Mononuclear cell (primary cell): ENCODE data around the gene IZUMO1. TPM values are rescaled to one million over a fixed set of nuclear protein-coding genes. Genes with fewer than 3 reads are reported as not detected.
"Not testable (repeated sequence)": the region's sequence is repeated elsewhere in the genome, so short reads cannot be mapped to it uniquely, and the experiment has no call there.

Experiments
- H3K27me3 ChIP-seq: 2 replicates; pipeline ENCODE4 v1.6.0; 2011; ENCODE audit warnings: low read length, control low read depth; ENCODE audit not compliant: insufficient read depth
- H3K4me1 ChIP-seq: 2 replicates; pipeline ENCODE4 v1.5.1; 2011; ENCODE audit warnings: mild to moderate bottlenecking, low read length, control low read depth; ENCODE audit not compliant: insufficient read depth
- H3K4me3 ChIP-seq: 2 replicates; pipeline ENCODE4 v1.5.1; 2011; ENCODE audit warnings: mild to moderate bottlenecking, low read length, moderate library complexity
- H3K9me3 ChIP-seq: 2 replicates; pipeline ENCODE4 v1.5.1; 2011; ENCODE audit warnings: low read depth, mild to moderate bottlenecking, control low read depth, low read length
- total RNA-seq: library from RNA; depleted of rRNA; stranded (reverse); fragments of >200 nt; gene quantifications from one replicate; pipeline ENCODE4 v1.2.3, GENCODE V29; 2012

Gene IZUMO1
- total RNA-seq, 1 donor, result not detected

- no peaks in the 10 kb centered on the region for H3K9me3 ChIP-seq
- H3K4me3 ChIP-seq, result no peak overlapping the region
- no peaks in the 10 kb centered on the region for H3K27me3 ChIP-seq
- H3K4me1 ChIP-seq, result peaks cover 5% of the 10 kb centered on the region
These were observed 15.3 kb downstream of the IZUMO1 start for GRCh38 chr19:48731452-48731851.

- Histone ChIP-seq H3K27me3 (no peaks in the 10 kb centered on the region), H3K4me1 (peaks cover 20% of the 10 kb centered on the region), H3K9me3 (no peaks in the 10 kb centered on the region), H3K4me3 (no peak overlapping the region)
These were observed 17.6 kb downstream of the IZUMO1 start for GRCh38 chr19:48728911-48729664.

- Histone ChIP-seq H3K4me1 (peaks cover 23% of the 10 kb centered on the region), H3K9me3 (no peaks in the 10 kb centered on the region), H3K27me3 (no peaks in the 10 kb centered on the region), H3K4me3 (no peak overlapping the region)
These were observed 20.2 kb downstream of the IZUMO1 start for GRCh38 chr19:48726556-48726955.

- peaks cover 29% of the 10 kb centered on the region for H3K4me1 ChIP-seq
- no peak overlapping the region for H3K4me3 ChIP-seq
- H3K9me3 ChIP-seq, result no peaks in the 10 kb centered on the region
- no peaks in the 10 kb centered on the region for H3K27me3 ChIP-seq
These were observed 21.6 kb downstream of the IZUMO1 start for GRCh38 chr19:48724796-48725753.

GRCh38 chr19:48722196-48722708, 24.5 kb downstream of the IZUMO1 start:
- H3K9me3 ChIP-seq, result no peaks in the 10 kb centered on the region
- no peaks in the 10 kb centered on the region for H3K27me3 ChIP-seq
- H3K4me1 ChIP-seq, result peaks cover 29% of the 10 kb centered on the region
- H3K4me3 ChIP-seq, result no peak overlapping the region

- Histone ChIP-seq H3K9me3 (no peaks in the 10 kb centered on the region), H3K4me3 (peak overlapping the region; percentile 45), H3K4me1 (peaks cover 17% of the 10 kb centered on the region), H3K27me3 (no peaks in the 10 kb centered on the region)
These were observed 26.0 kb downstream of the IZUMO1 start for GRCh38 chr19:48720613-48721296.

GRCh38 chr19:48720251-48720612, 26.5 kb downstream of the IZUMO1 start:
- H3K27me3 ChIP-seq, result no peaks in the 10 kb centered on the region
- H3K4me1 ChIP-seq, result peaks cover 12% of the 10 kb centered on the region
- no peak overlapping the region for H3K4me3 ChIP-seq
- no peaks in the 10 kb centered on the region for H3K9me3 ChIP-seq

- H3K27me3 ChIP-seq, result no peaks in the 10 kb centered on the region
- peaks cover 16% of the 10 kb centered on the region for H3K4me1 ChIP-seq
- no peaks in the 10 kb centered on the region for H3K9me3 ChIP-seq
- peak within 1 kb of the TSS; percentile 45 for H3K4me3 ChIP-seq
These were observed 27.2 kb downstream of the IZUMO1 start, which contains the start of gene MAMSTR for GRCh38 chr19:48719263-48720171. TSS of gene MAMSTR (minus strand) at chr19:48719725. CDS start at chr19:48719031, 694 bp downstream.

- no peaks in the 10 kb centered on the region for H3K9me3 ChIP-seq
- H3K4me1 ChIP-seq, result peaks cover 18% of the 10 kb centered on the region
- H3K27me3 ChIP-seq, result no peaks in the 10 kb centered on the region
- H3K4me3 ChIP-seq, result no peak overlapping the region
These were observed 27.9 kb downstream of the IZUMO1 start for GRCh38 chr19:48718711-48719231.

- not testable (repeated sequence) for H3K9me3 ChIP-seq, H3K27me3 ChIP-seq, H3K4me3 ChIP-seq
- peaks cover 24% of the 10 kb centered on the region for H3K4me1 ChIP-seq
These were observed 28.6 kb downstream of the IZUMO1 start for GRCh38 chr19:48718106-48718505.

GRCh38 chr19:48716562-48717291, 30.0 kb downstream of the IZUMO1 start:
- Histone ChIP-seq H3K9me3 (no peaks in the 10 kb centered on the region), H3K27me3 (no peaks in the 10 kb centered on the region), H3K4me3 (no peak overlapping the region), H3K4me1 (peaks cover 26% of the 10 kb centered on the region)

- no peak overlapping the region for H3K4me3 ChIP-seq
- peaks cover 18% of the 10 kb centered on the region for H3K4me1 ChIP-seq
- H3K9me3 ChIP-seq, result no peaks in the 10 kb centered on the region
These were observed 31.0 kb downstream of the IZUMO1 start for GRCh38 chr19:48715681-48716171.

More at GRCh38 chr19:48715681-48716171, 31.0 kb downstream of the IZUMO1 start:
- H3K27me3 ChIP-seq, result no peaks in the 10 kb centered on the region
